A549 (cell line): Measurements from ENCODE around the gene RABL6.
"Not testable (repeated sequence)": the region's sequence is repeated elsewhere in the genome, so short reads cannot be mapped to it uniquely, and the experiment has no call there.

Experiments used
- BHLHE40 ChIP-seq: IDR thresholded peaks from 2 replicates; pipeline ENCODE4 v1.6.1; 2012; ENCODE audit warnings: low read depth, low read length, inconsistent platforms
- CBX8 ChIP-seq: fragments of 200-600 bp; sonication (generic); IDR thresholded peaks from 2 replicates; pipeline ENCODE4 v1.6.1; 2016
- KDM1A ChIP-seq: fragments of 200-600 bp; sonication (generic); IDR thresholded peaks from 2 replicates; pipeline ENCODE4 v1.6.1; 2016; ENCODE audit warnings: low read depth, mild to moderate bottlenecking
- KDM5A ChIP-seq: fragments of 200-600 bp; sonication (generic); IDR thresholded peaks from 2 replicates; pipeline ENCODE4 v1.6.1; 2016; ENCODE audit warnings: antibody characterized with exemption, mild to moderate bottlenecking
- MAFK ChIP-seq: fragments of 450-650 bp; IDR thresholded peaks from 2 replicates; pipeline ENCODE4 v1.6.1; 2014; ENCODE audit not compliant: partially characterized antibody
- MAZ ChIP-seq: fragments of 150-350 bp; IDR thresholded peaks from 2 replicates; pipeline ENCODE4 v1.6.1; 2014; ENCODE audit warnings: antibody characterized with exemption, low read depth, low read length, borderline replicate concordance
- POLR2A ChIP-seq: IDR thresholded peaks from 2 replicates; pipeline ENCODE4 v1.6.1; 2012; ENCODE audit warnings: mild to moderate bottlenecking, low read length
- SMC3 ChIP-seq: fragments of >200 bp; sonication (Bioruptor Twin); formaldehyde crosslinking; IDR thresholded peaks from 3 replicates; pipeline ENCODE4 v1.6.1; 2018; ENCODE audit warnings: inconsistent platforms
- SREBF2 ChIP-seq: fragments of 450-650 bp; IDR thresholded peaks from 2 replicates; pipeline ENCODE4 v1.6.1; 2014; ENCODE audit warnings: mild to moderate bottlenecking, moderate library complexity
- ZC3H11A ChIP-seq: fragments of 450-650 bp; IDR thresholded peaks from 2 replicates; pipeline ENCODE4 v1.6.1; 2014; ENCODE audit warnings: antibody characterized with exemption, mild to moderate bottlenecking
- TF ChIP-seq, protein P1 (sequence below): fragments of >200 bp; sonication (Bioruptor Twin); formaldehyde crosslinking; IDR thresholded peaks from 3 replicates; pipeline ENCODE4 v1.5.1; 2016
- TF ChIP-seq, protein P2 (sequence below): fragments of 450-650 bp; IDR thresholded peaks from 2 replicates; pipeline ENCODE4 v1.6.1; 2014; ENCODE audit warnings: antibody characterized with exemption
- TF ChIP-seq, protein P3 (sequence below): IDR thresholded peaks from 2 replicates; pipeline ENCODE4 v1.6.1; 2012
- TF ChIP-seq, protein P4 (sequence below): fragments of >200 bp; sonication (Bioruptor Twin); formaldehyde crosslinking; IDR thresholded peaks from 2 replicates; pipeline ENCODE4 v1.6.1; 2016

GRCh38 chr9:136843159-136843800, 35.5 kb downstream of the RABL6 start:
- TF ChIP-seq, protein P1, sequence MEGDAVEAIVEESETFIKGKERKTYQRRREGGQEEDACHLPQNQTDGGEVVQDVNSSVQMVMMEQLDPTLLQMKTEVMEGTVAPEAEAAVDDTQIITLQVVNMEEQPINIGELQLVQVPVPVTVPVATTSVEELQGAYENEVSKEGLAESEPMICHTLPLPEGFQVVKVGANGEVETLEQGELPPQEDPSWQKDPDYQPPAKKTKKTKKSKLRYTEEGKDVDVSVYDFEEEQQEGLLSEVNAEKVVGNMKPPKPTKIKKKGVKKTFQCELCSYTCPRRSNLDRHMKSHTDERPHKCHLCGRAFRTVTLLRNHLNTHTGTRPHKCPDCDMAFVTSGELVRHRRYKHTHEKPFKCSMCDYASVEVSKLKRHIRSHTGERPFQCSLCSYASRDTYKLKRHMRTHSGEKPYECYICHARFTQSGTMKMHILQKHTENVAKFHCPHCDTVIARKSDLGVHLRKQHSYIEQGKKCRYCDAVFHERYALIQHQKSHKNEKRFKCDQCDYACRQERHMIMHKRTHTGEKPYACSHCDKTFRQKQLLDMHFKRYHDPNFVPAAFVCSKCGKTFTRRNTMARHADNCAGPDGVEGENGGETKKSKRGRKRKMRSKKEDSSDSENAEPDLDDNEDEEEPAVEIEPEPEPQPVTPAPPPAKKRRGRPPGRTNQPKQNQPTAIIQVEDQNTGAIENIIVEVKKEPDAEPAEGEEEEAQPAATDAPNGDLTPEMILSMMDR = not testable (repeated sequence)
- TF ChIP-seq, protein P2, sequence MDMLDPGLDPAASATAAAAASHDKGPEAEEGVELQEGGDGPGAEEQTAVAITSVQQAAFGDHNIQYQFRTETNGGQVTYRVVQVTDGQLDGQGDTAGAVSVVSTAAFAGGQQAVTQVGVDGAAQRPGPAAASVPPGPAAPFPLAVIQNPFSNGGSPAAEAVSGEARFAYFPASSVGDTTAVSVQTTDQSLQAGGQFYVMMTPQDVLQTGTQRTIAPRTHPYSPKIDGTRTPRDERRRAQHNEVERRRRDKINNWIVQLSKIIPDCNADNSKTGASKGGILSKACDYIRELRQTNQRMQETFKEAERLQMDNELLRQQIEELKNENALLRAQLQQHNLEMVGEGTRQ = not testable (repeated sequence)
- not testable (repeated sequence) for TF ChIP-seq MAZ, MAFK, CBX8, KDM5A, ZC3H11A, KDM1A, BHLHE40, SREBF2, SMC3, POLR2A
- TF ChIP-seq, protein P3, sequence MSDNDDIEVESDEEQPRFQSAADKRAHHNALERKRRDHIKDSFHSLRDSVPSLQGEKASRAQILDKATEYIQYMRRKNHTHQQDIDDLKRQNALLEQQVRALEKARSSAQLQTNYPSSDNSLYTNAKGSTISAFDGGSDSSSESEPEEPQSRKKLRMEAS = not testable (repeated sequence)
- TF ChIP-seq, protein P4, sequence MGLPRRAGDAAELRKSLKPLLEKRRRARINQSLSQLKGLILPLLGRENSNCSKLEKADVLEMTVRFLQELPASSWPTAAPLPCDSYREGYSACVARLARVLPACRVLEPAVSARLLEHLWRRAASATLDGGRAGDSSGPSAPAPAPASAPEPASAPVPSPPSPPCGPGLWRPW = not testable (repeated sequence)
